Fibroblast of the aortic adventitia (primary cell): ENCODE results near the gene COMMD10. TPM values are rescaled to one million over a fixed set of nuclear protein-coding genes. Genes with fewer than 3 reads are reported as not detected.
A peak's percentile ranks its signal among the peaks of the same experiment; 100 is the strongest.

ENCODE experiments used
- DNase-seq: peaks from one replicate; pipeline ENCODE4 v3.0.0-alpha.2; 2010; ENCODE audit warnings: low read depth
- H3K4me3 ChIP-seq: 2 replicates; pipeline ENCODE4 v1.5.1; 2011; ENCODE audit warnings: low read depth, mild to moderate bottlenecking, control low read depth, low read length, moderate library complexity
- CTCF ChIP-seq: IDR thresholded peaks from 2 replicates; pipeline ENCODE4 v1.5.1; 2011; ENCODE audit warnings: mild to moderate bottlenecking, low read length, control low read depth, inconsistent platforms; ENCODE audit not compliant: insufficient read depth
- total RNA-seq: library from RNA; depleted of rRNA; stranded (reverse); fragments of >200 nt; gene quantifications from 2 replicates; pipeline ENCODE4 v1.2.3, GENCODE V29; 2012; ENCODE audit warnings: low replicate concordance

Gene COMMD10
- total RNA-seq, 1 donor, result 37.3 TPM

DNA sequence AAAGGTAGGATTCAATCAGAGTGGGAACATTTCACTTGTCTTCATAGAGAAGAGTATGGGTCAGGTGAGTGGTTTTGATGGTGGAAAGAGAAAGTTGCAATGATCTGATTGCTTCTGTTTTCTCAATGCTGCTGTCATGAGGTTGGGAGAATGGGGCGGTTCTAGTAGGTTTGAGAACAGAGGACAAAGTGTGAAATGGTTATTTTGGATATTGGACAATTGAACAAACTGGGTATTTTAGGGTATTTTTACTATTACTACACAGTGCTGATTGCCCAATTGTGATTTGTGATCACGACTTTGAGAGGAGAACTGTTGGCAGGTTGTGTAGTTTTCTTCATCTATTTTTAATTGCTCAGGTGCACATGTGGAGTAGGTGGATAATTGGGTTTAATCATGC lies 60.2 kb downstream of the COMMD10 start:
- no peak for DNase-seq
- no peak for TF ChIP-seq CTCF
- H3K4me3 ChIP-seq, result no peak overlapping the region

DNA sequence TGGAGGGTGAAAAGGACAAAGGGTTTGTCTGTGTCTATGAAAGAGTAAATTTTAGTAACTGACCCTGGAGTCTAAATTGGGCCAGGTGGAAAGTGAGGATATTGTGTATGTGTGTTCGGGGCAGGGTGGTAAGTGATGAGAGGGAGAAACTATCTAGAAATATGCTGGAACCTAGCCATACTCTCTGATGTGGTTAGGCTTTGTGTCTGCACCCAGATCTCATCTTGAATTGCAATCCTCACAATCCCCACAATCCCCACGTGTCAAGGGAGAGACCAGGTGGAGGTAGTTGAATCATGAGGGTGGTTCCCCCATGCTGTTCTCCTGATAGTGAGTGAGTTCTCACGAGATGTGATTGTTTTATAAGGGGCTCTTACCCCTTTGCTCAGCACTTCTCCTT lies 60.6 kb downstream of the COMMD10 start:
- no peak overlapping the region for H3K4me3 ChIP-seq
- no peak for DNase-seq
- no peak for TF ChIP-seq CTCF

DNA sequence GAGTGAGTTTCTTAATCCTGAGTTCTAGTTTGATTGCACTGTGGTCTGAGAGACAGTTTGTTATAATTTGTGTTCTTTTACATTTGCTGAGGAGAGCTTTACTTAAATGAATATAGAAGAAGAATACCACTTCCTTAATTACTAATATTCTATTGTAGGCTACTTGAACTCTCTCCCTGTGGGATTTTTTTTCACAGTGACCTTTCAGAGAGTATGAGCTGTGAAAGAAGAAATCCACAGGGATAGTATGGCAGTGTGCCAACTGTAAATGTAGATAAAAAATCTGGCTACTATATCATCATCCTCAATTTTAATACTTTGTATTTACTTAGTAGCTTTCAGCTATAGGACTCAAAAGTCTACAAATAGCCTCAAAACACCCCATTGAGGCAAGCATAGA lies 67.3 kb downstream of the COMMD10 start:
- no peak overlapping the region for H3K4me3 ChIP-seq
- peak; percentile 32 for DNase-seq
- TF ChIP-seq CTCF, result no peak

- no peak for DNase-seq
- H3K4me3 ChIP-seq, result no peak overlapping the region
- no peak for TF ChIP-seq CTCF
These were observed 68.9 kb downstream of the COMMD10 start for GRCh38 chr5:116153687-116154174.

GRCh38 chr5:116154252-116154651 lies 69.4 kb downstream of the COMMD10 start:
- H3K4me3 ChIP-seq, result no peak overlapping the region
- TF ChIP-seq CTCF, result no peak
- DNase-seq, result no peak

DNA sequence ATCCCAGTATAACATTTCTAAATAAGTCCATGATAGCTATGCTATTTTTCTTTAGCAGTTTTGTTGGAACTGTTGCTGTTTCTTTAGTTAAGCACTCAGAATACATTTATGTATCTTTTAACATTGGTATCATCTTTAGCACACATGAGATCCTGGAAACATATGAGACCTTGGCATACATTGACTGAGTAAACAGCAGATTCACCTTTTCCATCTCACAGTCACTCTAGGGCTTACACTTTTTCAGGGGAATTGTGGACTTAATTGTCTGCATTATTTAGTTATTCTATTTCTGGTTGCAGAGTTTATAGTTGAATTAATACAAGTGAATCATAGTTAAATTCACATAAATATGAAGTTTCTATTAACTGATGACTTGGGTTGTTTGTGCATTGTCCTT lies 70.1 kb downstream of the COMMD10 start:
- no peak overlapping the region for H3K4me3 ChIP-seq
- no peak for TF ChIP-seq CTCF
- DNase-seq, result no peak

DNA sequence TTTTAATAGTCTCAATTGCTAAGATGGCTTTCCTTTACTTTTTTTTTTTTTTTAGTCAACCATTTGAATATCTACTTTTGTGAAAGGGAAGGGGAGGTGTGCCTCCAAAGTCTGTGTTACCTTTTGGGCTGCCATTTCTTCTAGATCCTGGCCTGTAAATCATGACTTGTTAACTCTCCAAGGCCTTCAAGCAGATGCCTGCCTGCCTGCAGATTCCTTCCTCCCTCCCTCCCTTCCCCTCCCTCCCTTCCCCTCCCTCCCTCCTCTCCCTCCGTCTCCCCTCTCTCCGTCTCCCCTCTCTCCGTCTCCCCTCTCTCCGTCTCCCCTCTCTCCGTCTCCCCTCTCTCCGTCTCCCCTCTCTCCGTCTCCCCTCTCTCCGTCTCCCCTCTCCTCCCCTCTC lies 73.1 kb downstream of the COMMD10 start:
- no peak overlapping the region for H3K4me3 ChIP-seq
- no peak for TF ChIP-seq CTCF
- DNase-seq, result no peak
